ENCODE measurements around the gene PDGFRA. TPM values are rescaled to one million over a fixed set of nuclear protein-coding genes. Genes with fewer than 3 reads are reported as not detected.
A peak's percentile ranks its signal among the peaks of the same experiment; 100 is the strongest.

PDGFRA gene
- total RNA-seq, 4 donors from 2014 or later: 95.2 to 181 (median 114) TPM

- no peak for DNase-seq (ENCODE audit: extremely low spot score)
- WGBS: 57% methylated on average over 4 of the region's 4 CpGs
- TF ChIP-seq POLR2AphosphoS5 (IDR thresholded peaks at IDR 0.05): no peak
- TF ChIP-seq, protein P1, sequence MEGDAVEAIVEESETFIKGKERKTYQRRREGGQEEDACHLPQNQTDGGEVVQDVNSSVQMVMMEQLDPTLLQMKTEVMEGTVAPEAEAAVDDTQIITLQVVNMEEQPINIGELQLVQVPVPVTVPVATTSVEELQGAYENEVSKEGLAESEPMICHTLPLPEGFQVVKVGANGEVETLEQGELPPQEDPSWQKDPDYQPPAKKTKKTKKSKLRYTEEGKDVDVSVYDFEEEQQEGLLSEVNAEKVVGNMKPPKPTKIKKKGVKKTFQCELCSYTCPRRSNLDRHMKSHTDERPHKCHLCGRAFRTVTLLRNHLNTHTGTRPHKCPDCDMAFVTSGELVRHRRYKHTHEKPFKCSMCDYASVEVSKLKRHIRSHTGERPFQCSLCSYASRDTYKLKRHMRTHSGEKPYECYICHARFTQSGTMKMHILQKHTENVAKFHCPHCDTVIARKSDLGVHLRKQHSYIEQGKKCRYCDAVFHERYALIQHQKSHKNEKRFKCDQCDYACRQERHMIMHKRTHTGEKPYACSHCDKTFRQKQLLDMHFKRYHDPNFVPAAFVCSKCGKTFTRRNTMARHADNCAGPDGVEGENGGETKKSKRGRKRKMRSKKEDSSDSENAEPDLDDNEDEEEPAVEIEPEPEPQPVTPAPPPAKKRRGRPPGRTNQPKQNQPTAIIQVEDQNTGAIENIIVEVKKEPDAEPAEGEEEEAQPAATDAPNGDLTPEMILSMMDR (IDR thresholded peaks at IDR 0.05): no peak
- TF ChIP-seq POLR2A (IDR thresholded peaks at IDR 0.05; ENCODE audit: low read depth): no peak
- no peak for TF ChIP-seq EP300 (IDR thresholded peaks at IDR 0.05)
- no peaks in the 10 kb centered on the region for H3K4me1 ChIP-seq
- H3K27ac ChIP-seq (replicated peaks in 1 of 4): no peak overlapping the region
- no peaks in the 10 kb centered on the region for H3K36me3 ChIP-seq
- H3K27me3 ChIP-seq: no peaks in the 10 kb centered on the region
- intact Hi-C loops (cut with DNase I): no loop called here
- H3K9me3 ChIP-seq: no peaks in the 10 kb centered on the region
- no peak overlapping the region for H3K4me3 ChIP-seq
Measured at GRCh38 chr4:54315561-54316538, 86.8 kb downstream of the PDGFRA start.

- Histone ChIP-seq H3K4me3 (no peak overlapping the region), H3K4me1 (peaks cover 0 to 1% (median 0%) of the 10 kb centered on the region in 4 donors), H3K27me3 (no peaks in the 10 kb centered on the region), H3K9me3 (no peaks in the 10 kb centered on the region), H3K36me3 (no peaks in the 10 kb centered on the region), H3K27ac (replicated peaks in 1 of 4) (no peak overlapping the region)
- TF ChIP-seq POLR2AphosphoS5 (IDR thresholded peaks at IDR 0.05) (no peak), POLR2A (IDR thresholded peaks at IDR 0.05; ENCODE audit: low read depth) (no peak), EP300 (IDR thresholded peaks at IDR 0.05) (no peak)
- TF ChIP-seq, protein P1 (IDR thresholded peaks at IDR 0.05): no peak
- intact Hi-C loops (cut with DNase I): no loop called here
- whole genome bisulfite sequencing: 91% methylated on average over 2 of the region's 2 CpGs
- DNase-seq (ENCODE audit: extremely low spot score): no peak
Measured at GRCh38 chr4:54317690-54318089, 88.6 kb downstream of the PDGFRA start.

DNA sequence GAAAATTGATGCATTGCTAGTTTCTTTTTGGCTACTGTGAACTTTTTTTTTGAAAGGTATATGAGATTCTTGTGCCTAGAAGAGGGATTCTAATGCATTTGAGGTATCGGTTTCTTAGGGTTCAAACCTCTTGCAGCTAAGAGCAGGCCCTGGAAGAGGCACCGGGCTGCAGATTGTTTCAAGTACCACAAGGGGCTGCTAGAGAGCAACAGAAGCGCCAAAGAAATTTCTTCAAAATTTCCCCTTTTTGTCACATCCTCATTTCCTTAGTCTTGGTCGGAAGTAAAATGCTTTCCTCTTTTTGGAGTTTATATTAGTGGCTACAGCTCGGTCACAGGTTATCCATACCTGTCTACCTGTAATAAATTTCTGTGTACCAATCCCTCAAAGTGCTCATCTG lies 89.8 kb downstream of the PDGFRA start:
- H3K4me1 ChIP-seq: peaks cover 0 to 6% (median 3%) of the 10 kb centered on the region in 4 donors
- H3K27ac ChIP-seq (replicated peaks in 1 of 4): no peak overlapping the region
- H3K4me3 ChIP-seq: no peak overlapping the region
- no peaks in the 10 kb centered on the region for H3K27me3 ChIP-seq
- no peak for DNase-seq (ENCODE audit: extremely low spot score)
- no peaks in the 10 kb centered on the region for H3K36me3 ChIP-seq
- intact Hi-C loops (cut with DNase I): no loop called here
- TF ChIP-seq, protein P1 (IDR thresholded peaks at IDR 0.05): peak; percentile 46 to 68 (median 48)
- no peak for TF ChIP-seq POLR2A (IDR thresholded peaks at IDR 0.05; ENCODE audit: low read depth)
- no peaks in the 10 kb centered on the region for H3K9me3 ChIP-seq
- WGBS: 31% methylated on average over 5 of the region's 5 CpGs

- intact Hi-C loops (cut with DNase I): loop anchor here (5.0 kb wide), 2 partner anchors 641 to 1001 kb away; no protein-coding TSS in a partner anchor
- H3K4me3 ChIP-seq: no peak overlapping the region
- no peak overlapping the region for H3K27ac ChIP-seq (replicated peaks in 1 of 4)
- 93% methylated on average over 7 of the region's 7 CpGs for WGBS
- H3K4me1 ChIP-seq: peaks cover 0 to 6% (median 3%) of the 10 kb centered on the region in 4 donors
- no peaks in the 10 kb centered on the region for H3K36me3 ChIP-seq
- no peak for TF ChIP-seq POLR2A (IDR thresholded peaks at IDR 0.05; ENCODE audit: low read depth)
- no peak for TF ChIP-seq EP300 (IDR thresholded peaks at IDR 0.05)
- no peak for TF ChIP-seq POLR2AphosphoS5 (IDR thresholded peaks at IDR 0.05)
- TF ChIP-seq, protein P1 (IDR thresholded peaks at IDR 0.05): no peak
- no peaks in the 10 kb centered on the region for H3K27me3 ChIP-seq
- DNase-seq (ENCODE audit: extremely low spot score): no peak
- H3K9me3 ChIP-seq: no peaks in the 10 kb centered on the region
Measured at GRCh38 chr4:54320826-54321685, 92.0 kb downstream of the PDGFRA start.
